CD14-positive monocyte (primary cell): Measurements from ENCODE around the gene ACRBP. TPM values are rescaled to one million over a fixed set of nuclear protein-coding genes. Genes with fewer than 3 reads are reported as not detected.
A peak's percentile ranks its signal among the peaks of the same experiment; 100 is the strongest.

Source experiments
- DNase-seq, 3 donors: peaks; one replicate each; pipeline ENCODE4 v3.0.0-alpha.2; 2011 to 2022
- H2AFZ ChIP-seq: 2 replicates; pipeline ENCODE4 v1.6.0; 2012; ENCODE audit warnings: mild to moderate bottlenecking, low read depth, low read length, inconsistent platforms; ENCODE audit not compliant: insufficient read depth, poor library complexity, severe bottlenecking
- H3K27ac ChIP-seq, 2 donors: 1 replicate in 1 of 2; 2 replicates in 1 of 2; pipeline ENCODE4 v1.5.1; 2012 to 2013; ENCODE audit warnings: low read length in 2 of 2, control low read depth in 1 of 2, inconsistent platforms in 1 of 2, low read depth in 1 of 2, mild to moderate bottlenecking in 1 of 2
- H3K27me3 ChIP-seq, 2 donors: one replicate each; pipeline versions ENCODE4 v1.6.0 to v1.6.1; 2011 to 2013; ENCODE audit warnings: low read length in 2 of 2; ENCODE audit not compliant: control insufficient read depth in 2 of 2, insufficient read depth in 2 of 2
- H3K36me3 ChIP-seq, 2 donors: replicated peaks in 1 of 2; 1 replicate in 1 of 2; 2 replicates in 1 of 2; pipeline versions ENCODE4 v1.5.1 to v1.6.1; 2012 to 2013; ENCODE audit warnings: low read length in 2 of 2, control low read depth in 1 of 2, inconsistent platforms in 1 of 2, mild to moderate bottlenecking in 1 of 2; ENCODE audit not compliant: insufficient read depth in 2 of 2, control insufficient read depth in 1 of 2
- H3K4me1 ChIP-seq, 2 donors: 1 replicate in 1 of 2; 2 replicates in 1 of 2; pipeline versions ENCODE4 v1.5.1 to v1.6.1; 2012 to 2013; ENCODE audit warnings: low read length in 2 of 2, control low read depth in 1 of 2, inconsistent platforms in 1 of 2, mild to moderate bottlenecking in 1 of 2, moderate library complexity in 1 of 2; ENCODE audit not compliant: insufficient read depth in 2 of 2, control insufficient read depth in 1 of 2
- H3K4me2 ChIP-seq: replicated peaks from 2 replicates; pipeline ENCODE3; 2012; ENCODE audit warnings: low read length, moderate library complexity, mild to moderate bottlenecking; ENCODE audit not compliant: poor library complexity, severe bottlenecking; ENCODE audit errors: extremely low read depth
- H3K4me3 ChIP-seq, 3 experiments: fragments of 200-600 bp in 1 of 3; sonication (generic) in 1 of 3; replicated peaks in 1 of 3; 1 replicate in 2 of 3; 2 replicates in 1 of 3; pipeline ENCODE4 v1.5.1; 2011 to 2013; ENCODE audit warnings: low read length in 3 of 3, mild to moderate bottlenecking in 3 of 3, control low read depth in 2 of 3, low read depth in 2 of 3, inconsistent platforms in 1 of 3, moderate library complexity in 1 of 3
- H3K79me2 ChIP-seq: 2 replicates; pipeline ENCODE4 v1.6.0; 2012; ENCODE audit warnings: mild to moderate bottlenecking, control low read depth, inconsistent platforms, low read length, moderate library complexity; ENCODE audit not compliant: insufficient read depth
- H3K9ac ChIP-seq: 2 replicates; pipeline ENCODE4 v1.6.0; 2017; ENCODE audit warnings: low read length, mild to moderate bottlenecking; ENCODE audit not compliant: insufficient read depth, poor library complexity, severe bottlenecking
- H3K9me3 ChIP-seq, 2 donors: replicated peaks in 1 of 2; 1 replicate in 1 of 2; 2 replicates in 1 of 2; pipeline versions ENCODE4 v1.5.1 to v1.6.1; 2012 to 2013; ENCODE audit warnings: low read length in 2 of 2, control low read depth in 1 of 2; ENCODE audit not compliant: control insufficient read depth in 1 of 2, insufficient read depth in 1 of 2
- H4K20me1 ChIP-seq: 2 replicates; pipeline ENCODE4 v1.6.0; 2012; ENCODE audit warnings: mild to moderate bottlenecking, low read length, control low read depth, moderate library complexity; ENCODE audit not compliant: insufficient read depth
- H3K27ac Mint-ChIP-seq, 7 donors: one replicate each; pipeline ENCODE4 v1.8.0; 2020; ENCODE audit warnings: mild to moderate bottlenecking in 7 of 7, mixed read lengths in 7 of 7, moderate library complexity in 6 of 7, inconsistent platforms in 2 of 7
- H3K27me3 Mint-ChIP-seq, 3 donors: one replicate each; pipeline ENCODE4 v1.8.0; 2021 to 2022; ENCODE audit warnings: low read depth in 3 of 3, mild to moderate bottlenecking in 3 of 3, mixed read lengths in 3 of 3, moderate library complexity in 3 of 3, inconsistent platforms in 1 of 3
- H3K36me3 Mint-ChIP-seq, 2 donors: one replicate each; pipeline ENCODE4 v1.8.0; 2020; ENCODE audit warnings: mixed read lengths in 2 of 2, inconsistent platforms in 1 of 2, mild to moderate bottlenecking in 1 of 2
- H3K4me1 Mint-ChIP-seq: one replicate; pipeline ENCODE4 v1.8.0; 2020; ENCODE audit warnings: mild to moderate bottlenecking, mixed read lengths
- H3K4me3 Mint-ChIP-seq, 2 donors: one replicate each; pipeline ENCODE4 v1.8.0; 2020; ENCODE audit warnings: mild to moderate bottlenecking in 2 of 2, mixed read lengths in 2 of 2, moderate library complexity in 1 of 2
- H3K9me3 Mint-ChIP-seq, 7 donors: one replicate each; pipeline ENCODE4 v1.8.0; 2020 to 2022; ENCODE audit warnings: mixed read lengths in 7 of 7, mild to moderate bottlenecking in 6 of 7, moderate library complexity in 6 of 7, inconsistent platforms in 2 of 7
- WGBS: methylation state at CpG from one replicate; pipeline ENCODE4 v1.1.5; 2013; ENCODE audit warnings: missing lambda C conversion rate; ENCODE audit not compliant: insufficient coverage; 5-methylcytosine and 5-hydroxymethylcytosine counted together
- intact Hi-C, 2 donors: fragments of 100-400 bp; cut with micrococcal nuclease; formaldehyde crosslinking; loops; one replicate each; pipeline versions ENCODE4 v1.15.0 to v1.15.1; 2023
- polyA plus RNA-seq, 3 donors: library from polyadenylated mRNA; depleted of rRNA in 1 of 3; unstranded in 2 of 3; stranded (reverse) in 1 of 3; fragments of 300-500 nt in 2 of 3; fragments of >200 nt in 1 of 3; fragmentation: Illumina TruSeq in 2 of 3; gene quantifications; 1 replicate in 2 of 3; 2 replicates in 1 of 3; pipeline ENCODE4 v1.2.3, GENCODE V29; 2012 to 2021
- TF ChIP-seq, protein P1 (sequence below): fragments of 200-600 bp; IDR thresholded peaks from one replicate; pipeline ENCODE4 v1.8.0; 2022; ENCODE audit warnings: antibody characterized with exemption, mild to moderate bottlenecking

Gene ACRBP
- polyA plus RNA-seq, 3 donors = 10.2 to 28.3 (median 10.3) TPM

DNA sequence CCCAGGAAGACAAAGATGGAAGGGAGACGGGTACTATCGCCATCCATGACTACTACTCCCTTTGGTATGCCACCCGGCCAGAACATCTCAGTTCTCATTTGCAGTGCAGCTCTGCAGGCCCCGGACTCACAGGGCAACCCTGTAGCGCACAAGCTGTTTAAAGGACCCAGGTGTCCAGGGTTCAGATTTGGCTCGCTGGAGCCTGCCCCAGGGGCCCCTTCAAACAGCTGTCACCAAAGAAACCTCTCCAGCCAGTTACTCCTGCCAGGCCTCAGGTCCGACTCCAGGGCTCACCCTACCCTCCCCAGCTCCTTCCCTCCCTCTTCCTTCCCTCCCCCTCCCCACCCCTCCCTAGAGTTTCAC lies 34.6 kb downstream of the ACRBP start:
- H3K4me3 Mint-ChIP-seq = peak overlapping the region; percentile 60 to 73
- peaks cover 39 to 48% of the 10 kb centered on the region in 2 donors for H3K4me1 ChIP-seq
- H3K4me1 Mint-ChIP-seq = peaks cover 42% of the 10 kb centered on the region

DNA sequence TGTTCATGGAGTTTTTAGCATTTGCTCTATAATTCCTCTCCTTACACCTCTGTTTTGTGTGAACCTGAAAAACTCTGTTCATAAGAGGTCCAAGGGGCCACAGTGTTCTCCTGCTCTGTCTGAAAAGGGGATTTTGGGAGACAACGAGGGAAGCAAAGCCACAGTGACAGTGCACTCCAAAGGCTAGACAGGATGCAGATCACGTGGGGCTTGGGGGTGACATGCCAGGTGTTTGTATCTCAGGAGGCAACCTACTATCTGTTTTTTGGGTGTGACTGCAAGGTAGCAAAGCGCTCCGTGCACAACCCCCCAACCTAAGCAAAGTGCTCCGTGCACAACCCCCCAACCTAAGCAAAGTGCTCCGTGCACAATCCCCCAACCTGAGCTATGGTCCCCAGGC lies 35.0 kb downstream of the ACRBP start:
- intact Hi-C loops = no loop called here
- no peak overlapping the region for H3K27ac ChIP-seq
- peaks cover 38 to 50% of the 10 kb centered on the region in 2 donors for H3K4me1 ChIP-seq
- H3K9ac ChIP-seq = no peak overlapping the region
- Mint-ChIP-seq H3K4me3 (peak overlapping the region in 1 of 2 donors; percentile 60), H3K27me3 (peaks cover 0 to 3% (median 1%) of the 10 kb centered on the region in 3 donors), H3K27ac (peak overlapping the region in 1 of 7 donors; percentile 13), H3K36me3 (no peaks in the 10 kb centered on the region), H3K9me3 (peaks cover 0 to 3% (median 0%) of the 10 kb centered on the region in 7 donors), H3K4me1 (peaks cover 41% of the 10 kb centered on the region)
- no peaks in the 10 kb centered on the region for H3K79me2 ChIP-seq
- TF ChIP-seq, protein P1, sequence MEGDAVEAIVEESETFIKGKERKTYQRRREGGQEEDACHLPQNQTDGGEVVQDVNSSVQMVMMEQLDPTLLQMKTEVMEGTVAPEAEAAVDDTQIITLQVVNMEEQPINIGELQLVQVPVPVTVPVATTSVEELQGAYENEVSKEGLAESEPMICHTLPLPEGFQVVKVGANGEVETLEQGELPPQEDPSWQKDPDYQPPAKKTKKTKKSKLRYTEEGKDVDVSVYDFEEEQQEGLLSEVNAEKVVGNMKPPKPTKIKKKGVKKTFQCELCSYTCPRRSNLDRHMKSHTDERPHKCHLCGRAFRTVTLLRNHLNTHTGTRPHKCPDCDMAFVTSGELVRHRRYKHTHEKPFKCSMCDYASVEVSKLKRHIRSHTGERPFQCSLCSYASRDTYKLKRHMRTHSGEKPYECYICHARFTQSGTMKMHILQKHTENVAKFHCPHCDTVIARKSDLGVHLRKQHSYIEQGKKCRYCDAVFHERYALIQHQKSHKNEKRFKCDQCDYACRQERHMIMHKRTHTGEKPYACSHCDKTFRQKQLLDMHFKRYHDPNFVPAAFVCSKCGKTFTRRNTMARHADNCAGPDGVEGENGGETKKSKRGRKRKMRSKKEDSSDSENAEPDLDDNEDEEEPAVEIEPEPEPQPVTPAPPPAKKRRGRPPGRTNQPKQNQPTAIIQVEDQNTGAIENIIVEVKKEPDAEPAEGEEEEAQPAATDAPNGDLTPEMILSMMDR = no peak
- 27% methylated on average over 3 of the region's 6 CpGs for WGBS
- H3K9me3 ChIP-seq = peaks cover 0 to 7% of the 10 kb centered on the region in 2 donors
- H3K4me3 ChIP-seq = peak overlapping the region in 1 of 3 experiments; percentile 68
- peak overlapping the region; percentile 73 for H2AFZ ChIP-seq
- H4K20me1 ChIP-seq = no peaks in the 10 kb centered on the region
- DNase-seq = no peak
- no peaks in the 10 kb centered on the region for H3K36me3 ChIP-seq
- no peaks in the 10 kb centered on the region for H3K27me3 ChIP-seq
- H3K4me2 ChIP-seq = no peak overlapping the region

More for the DNA sequence above, 34.6 kb downstream of the ACRBP start:
- DNase-seq = no peak
- Mint-ChIP-seq H3K36me3 (no peaks in the 10 kb centered on the region), H3K9me3 (peaks cover 0 to 3% (median 0%) of the 10 kb centered on the region in 7 donors), H3K27me3 (peaks cover 0 to 3% (median 3%) of the 10 kb centered on the region in 3 donors), H3K27ac (peak overlapping the region in 2 of 7 donors; percentile 13 to 54)
- Histone ChIP-seq H3K9ac (peak overlapping the region; percentile 27), H3K9me3 (peaks cover 0 to 7% of the 10 kb centered on the region in 2 donors), H3K27ac (peak overlapping the region in 1 of 2 donors; percentile 46), H3K36me3 (no peaks in the 10 kb centered on the region), H3K4me2 (peak overlapping the region; percentile 78), H3K79me2 (no peaks in the 10 kb centered on the region), H4K20me1 (no peaks in the 10 kb centered on the region), H3K27me3 (no peaks in the 10 kb centered on the region), H2AFZ (peak overlapping the region; percentile 73), H3K4me3 (peak overlapping the region in 1 of 3 experiments; percentile 68)
- TF ChIP-seq, protein P1 = no peak
- WGBS = 32% methylated on average over 7 of the region's 7 CpGs
- intact Hi-C loops = no loop called here
